HepG2 (cell line): ENCODE data around the gene SGPP1. TPM values are rescaled to one million over a fixed set of nuclear protein-coding genes. Genes with fewer than 3 reads are reported as not detected.

Source experiments
- ATAC-seq: fragments of 200-7000 bp; cut with Tn5 transposase; 3 replicates; pipeline ENCODE4 v1.9.1; 2020; ENCODE audit warnings: mild to moderate bottlenecking, moderate library complexity
- BruUV-seq: library from RNA; stranded (reverse); fragments of 400-500 nt; replicated peaks from 2 replicates; lab custom pipeline; 2021; lab: Mats Ljungman, UMichigan
- CTCF ChIA-PET: fragments of 300-600 bp; formaldehyde crosslinking; extraction: SDS; loops from one replicate; lab custom pipeline; 2021; ENCODE audit warnings: low total read pairs, inconsistent platforms, low intra/inter-chr PET ratio; lab: Yijun Ruan, JAX
- POLR2A ChIA-PET: fragments of 350-600 bp; sonication (Branson Sonifier 250); formaldehyde crosslinking; loops from one replicate; lab custom pipeline; 2020; ENCODE audit warnings: antibody characterized with exemption, inconsistent platforms; lab: Yijun Ruan, JAX
- DNase-seq: peaks from one replicate; pipeline ENCODE4 v3.0.0-alpha.2; 2015; ENCODE audit warnings: low spot score
- FAIRE-seq: peaks from 3 replicates; lab custom pipeline; 2011; peaks lifted over from hg19 to GRCh38; lab: Jason Lieb, UNC
- H2AFZ ChIP-seq: one replicate; pipeline ENCODE4 v1.6.1; 2011; ENCODE audit warnings: low read length, inconsistent platforms
- H3K27ac ChIP-seq: fragments of 300-600 bp; 3 replicates; pipeline ENCODE4 v1.8.0; 2011; ENCODE audit warnings: mixed run types, mild to moderate bottlenecking, mixed read lengths, low read length, inconsistent platforms; ENCODE audit not compliant: insufficient read depth; ENCODE audit errors: extremely low read length
- H3K27me3 ChIP-seq, 2 experiments: fragments of 200-600 bp in 1 of 2; 2 replicates in 1 of 2; 3 replicates in 1 of 2; pipeline versions ENCODE4 v1.6.0 to v1.8.0; 2011; ENCODE audit warnings: low read length in 2 of 2, mild to moderate bottlenecking in 2 of 2, moderate library complexity in 2 of 2, inconsistent platforms in 1 of 2; ENCODE audit not compliant: insufficient read depth in 2 of 2, control insufficient read depth in 1 of 2
- H3K36me3 ChIP-seq, 2 experiments: fragments of 200-600 bp in 1 of 2; replicated peaks in 1 of 2; 2 replicates in 1 of 2; 3 replicates in 1 of 2; pipeline versions ENCODE4 v1.5.1 to v1.8.0; 2011; ENCODE audit warnings: low read length in 2 of 2, inconsistent platforms in 1 of 2; ENCODE audit not compliant: insufficient read depth in 2 of 2, control insufficient read depth in 1 of 2
- H3K4me1 ChIP-seq: 2 replicates; pipeline ENCODE4 v1.5.1; 2012; ENCODE audit warnings: low read length, inconsistent platforms; ENCODE audit not compliant: insufficient read depth
- H3K4me2 ChIP-seq: 2 replicates; pipeline ENCODE4 v1.6.0; 2011; ENCODE audit warnings: low read depth, low read length, inconsistent platforms
- H3K4me3 ChIP-seq, 3 experiments: fragments of 200-600 bp in 1 of 3; sonication (generic), shearing (Covaris generic) in 1 of 3; replicated peaks in 1 of 3; 2 replicates each; pipeline ENCODE4 v1.5.1; 2011 to 2016; ENCODE audit warnings: low read length in 3 of 3, inconsistent platforms in 2 of 3, low read depth in 2 of 3, mild to moderate bottlenecking in 2 of 3, control low read depth in 1 of 3, mixed read lengths in 1 of 3; ENCODE audit not compliant: insufficient read depth in 1 of 3
- H3K79me2 ChIP-seq: one replicate; pipeline ENCODE4 v1.6.1; 2011; ENCODE audit warnings: low read length, inconsistent platforms; ENCODE audit not compliant: insufficient read depth
- H3K9ac ChIP-seq: 2 replicates; pipeline ENCODE4 v1.6.0; 2011; ENCODE audit warnings: mild to moderate bottlenecking, low read depth, low read length, inconsistent platforms; ENCODE audit not compliant: insufficient read depth
- H3K9me3 ChIP-seq: 2 replicates; pipeline ENCODE4 v1.5.1; 2012; ENCODE audit warnings: mild to moderate bottlenecking, low read length
- H4K20me1 ChIP-seq: 2 replicates; pipeline ENCODE4 v1.6.0; 2011; ENCODE audit warnings: inconsistent platforms, mild to moderate bottlenecking, low read length, moderate library complexity; ENCODE audit not compliant: insufficient read depth
- CAMTA2 ChIP-seq: sonication (generic); formaldehyde crosslinking; IDR thresholded peaks from 2 replicates; pipeline ENCODE4 v1.4.0; 2020; ENCODE audit warnings: mild to moderate bottlenecking, missing genetic modification reagents, borderline replicate concordance
- ESRRA ChIP-seq: sonication (generic); formaldehyde crosslinking; IDR thresholded peaks from 2 replicates; pipeline ENCODE4 v1.5.1; 2020; ENCODE audit warnings: mild to moderate bottlenecking, low read depth, missing genetic modification reagents
- EZH2 ChIP-seq: conservative IDR thresholded peaks from 2 replicates; pipeline ENCODE4 v1.6.1; 2012; ENCODE audit warnings: mild to moderate bottlenecking, low read depth, low read length, moderate library complexity
- HCFC1 ChIP-seq: fragments of 150-350 bp; IDR thresholded peaks from 2 replicates; pipeline ENCODE4 v1.6.1; 2014; ENCODE audit warnings: low read depth, low read length
- MBD4 ChIP-seq: IDR thresholded peaks from 2 replicates; pipeline ENCODE4 v1.6.1; 2012; ENCODE audit warnings: low read length, inconsistent platforms, borderline replicate concordance
- MIXL1 ChIP-seq: IDR thresholded peaks from 2 replicates; pipeline ENCODE4 v1.6.1; 2016
- MTF2 ChIP-seq: sonication (generic); formaldehyde crosslinking; IDR thresholded peaks from 2 replicates; pipeline ENCODE4 v1.5.0; 2020; ENCODE audit warnings: missing genetic modification reagents, borderline replicate concordance
- NCOA1 ChIP-seq: sonication (generic); formaldehyde crosslinking; IDR thresholded peaks from 2 replicates; pipeline ENCODE4 v1.9.0; 2021; ENCODE audit warnings: missing genetic modification reagents
- NFRKB ChIP-seq: fragments of 450-650 bp; IDR thresholded peaks from 2 replicates; pipeline ENCODE4 v1.6.1; 2017
- PHF8 ChIP-seq: sonication (generic); formaldehyde crosslinking; IDR thresholded peaks from 2 replicates; pipeline ENCODE4 v1.5.0; 2020; ENCODE audit warnings: missing genetic modification reagents
- SIN3A ChIP-seq: IDR thresholded peaks from 2 replicates; pipeline ENCODE4 v1.6.1; 2011; ENCODE audit warnings: low read depth, mild to moderate bottlenecking, control low read depth, low read length, borderline replicate concordance
- SMAD1 ChIP-seq: sonication (generic); formaldehyde crosslinking; IDR thresholded peaks from 2 replicates; pipeline ENCODE4 v1.4.0; 2020; ENCODE audit warnings: missing genetic modification reagents, low read depth, mild to moderate bottlenecking, borderline replicate concordance
- TAF1 ChIP-seq: sonication (generic); formaldehyde crosslinking; IDR thresholded peaks from 2 replicates; pipeline ENCODE4 v1.4.0; 2020; ENCODE audit warnings: missing genetic modification reagents
- ZBTB7A ChIP-seq: sonication (generic); formaldehyde crosslinking; IDR thresholded peaks from 2 replicates; pipeline ENCODE4 v1.8.0; 2022; ENCODE audit warnings: mild to moderate bottlenecking, missing genetic modification reagents
- ZNF260 ChIP-seq: sonication (generic); formaldehyde crosslinking; IDR thresholded peaks from 2 replicates; pipeline ENCODE4 v1.4.0; 2020; ENCODE audit warnings: missing genetic modification reagents, low read depth, mild to moderate bottlenecking, borderline replicate concordance
- WGBS: methylation state at CpG from one replicate; pipeline ENCODE4 v1.1.6; 2017; ENCODE audit warnings: low lambda C conversion rate; 5-methylcytosine and 5-hydroxymethylcytosine counted together
- in situ Hi-C: cut with HindIII; loops from 2 replicates; pipeline ENCODE4 v1.10.0; 2017; ENCODE audit warnings: low pct_unique_long_range_greater_than_20kb; ENCODE audit not compliant: extremely low pct_ligation_motif_present
- intact Hi-C: fragments of 100-400 bp; cut with micrococcal nuclease; formaldehyde crosslinking; loops from one replicate; pipeline ENCODE4 v1.10.0; 2022; ENCODE audit not compliant: unreplicated experiment
- polyA plus RNA-seq, 8 experiments: library from polyadenylated mRNA; depleted of rRNA in 3 of 8; stranded (reverse) in 7 of 8; unstranded in 1 of 8; fragments of >200 nt; fragmentation: Illumina TruSeq in 4 of 8; extraction: Trizol in 4 of 8; gene quantifications; 2 replicates each; pipeline versions ENCODE4 v1.2.1 to v1.2.3, GENCODE V29; 2011 to 2016; ENCODE audit warnings: low read depth in 4 of 8, missing spikeins in 1 of 8, mixed read lengths in 1 of 8; ENCODE audit not compliant: insufficient read depth in 1 of 8
- total RNA-seq, 5 experiments: library from RNA; depleted of rRNA; stranded (reverse); fragments of >200 nt; fragmentation: Illumina TruSeq; extraction: Trizol; gene quantifications; 2 replicates each; pipeline ENCODE4 v1.2.3, GENCODE V29; 2016; ENCODE audit warnings: low read depth in 1 of 5
- TF ChIP-seq, protein P1 (sequence below): sonication (generic); formaldehyde crosslinking; IDR thresholded peaks from 2 replicates; pipeline ENCODE4 v1.4.0; 2020; ENCODE audit warnings: missing genetic modification reagents
- TF ChIP-seq, protein P2 (sequence below): sonication (generic); formaldehyde crosslinking; IDR thresholded peaks from 2 replicates; pipeline ENCODE4 v1.4.0; 2020; ENCODE audit warnings: missing genetic modification reagents
- TF ChIP-seq, protein P3 (sequence below): sonication (generic); formaldehyde crosslinking; IDR thresholded peaks from 2 replicates; pipeline ENCODE4 v1.8.0; 2022; ENCODE audit warnings: missing genetic modification reagents, mild to moderate bottlenecking, moderate library complexity, borderline replicate concordance

The SGPP1 gene
- total and polyA plus RNA-seq, 2 of the 13 experiments (the other 11 are each of a cell fraction or from before 2014, with no cell fraction given), result 6.4 to 6.8 TPM

DNA sequence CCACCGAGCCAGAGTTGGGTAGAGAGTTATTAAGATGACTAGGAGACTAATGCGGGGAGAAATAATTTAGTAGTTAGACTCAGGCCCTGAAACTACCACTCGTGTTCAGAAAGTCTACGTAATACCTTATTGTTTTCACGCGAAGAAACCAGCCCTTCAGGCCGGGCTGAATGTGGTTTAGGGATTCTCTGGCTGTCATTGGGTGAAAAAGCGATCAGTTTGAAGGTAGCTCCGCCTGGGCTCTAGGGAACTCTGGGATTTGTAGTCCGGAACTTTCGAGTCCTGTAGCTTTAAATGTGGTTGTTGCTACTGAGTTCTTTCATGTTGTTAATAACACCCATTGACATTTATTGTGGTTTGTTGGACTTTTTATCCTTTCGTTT, 85.6 kb downstream of the SGPP1 start (continued):
- no peak for TF ChIP-seq ZBTB7A
- TF ChIP-seq, protein P1, sequence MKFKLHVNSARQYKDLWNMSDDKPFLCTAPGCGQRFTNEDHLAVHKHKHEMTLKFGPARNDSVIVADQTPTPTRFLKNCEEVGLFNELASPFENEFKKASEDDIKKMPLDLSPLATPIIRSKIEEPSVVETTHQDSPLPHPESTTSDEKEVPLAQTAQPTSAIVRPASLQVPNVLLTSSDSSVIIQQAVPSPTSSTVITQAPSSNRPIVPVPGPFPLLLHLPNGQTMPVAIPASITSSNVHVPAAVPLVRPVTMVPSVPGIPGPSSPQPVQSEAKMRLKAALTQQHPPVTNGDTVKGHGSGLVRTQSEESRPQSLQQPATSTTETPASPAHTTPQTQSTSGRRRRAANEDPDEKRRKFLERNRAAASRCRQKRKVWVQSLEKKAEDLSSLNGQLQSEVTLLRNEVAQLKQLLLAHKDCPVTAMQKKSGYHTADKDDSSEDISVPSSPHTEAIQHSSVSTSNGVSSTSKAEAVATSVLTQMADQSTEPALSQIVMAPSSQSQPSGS, result no peak
- no peak for TF ChIP-seq SMAD1 (CRISPR knock-in tag)
- no peak for TF ChIP-seq ZNF260 (CRISPR knock-in tag)
- TF ChIP-seq HCFC1, result peak; percentile 87
- no peak for TF ChIP-seq CAMTA2 (CRISPR knock-in tag)
- TF ChIP-seq SIN3A, result peak; percentile 52; the same call in 1 of the 2 replicates

DNA sequence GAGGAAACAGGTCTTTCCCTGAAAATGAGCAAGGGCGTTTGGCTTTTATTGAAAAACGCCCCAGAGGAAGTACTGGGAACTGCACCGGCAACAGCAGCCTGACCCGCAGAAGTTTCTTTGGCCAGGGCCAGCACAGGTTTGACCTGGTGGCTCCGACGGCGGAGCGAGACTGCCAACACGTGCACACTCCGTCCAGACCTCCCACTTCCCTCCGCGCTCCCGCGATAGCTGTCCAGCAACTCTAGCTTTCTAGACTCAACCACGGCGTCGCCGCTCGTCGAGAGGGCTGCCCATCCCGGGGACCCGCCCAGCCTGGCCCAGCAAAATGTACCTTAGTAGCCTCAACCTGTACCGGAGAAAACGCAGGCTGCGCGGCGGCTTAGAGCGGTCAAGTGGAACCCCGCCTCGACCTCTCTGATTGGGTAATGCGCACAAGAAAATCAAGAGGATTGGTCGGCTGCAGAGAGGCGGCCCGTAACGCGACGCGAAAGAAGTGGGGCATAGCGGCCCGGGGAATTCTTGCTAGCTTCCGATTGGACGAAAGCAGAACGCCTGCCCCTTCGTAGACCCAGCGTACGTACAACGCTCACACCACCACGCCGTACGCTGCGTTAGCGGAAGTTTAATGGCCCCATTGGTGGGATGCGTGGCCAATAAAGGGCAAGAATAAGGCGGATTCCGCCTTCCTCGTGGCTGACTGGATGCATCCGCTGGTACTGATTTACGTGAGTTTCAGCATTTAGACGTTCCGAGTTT, 86.2 kb downstream of the SGPP1 start, which contains the start of gene WDR89:
WDR89 (minus strand) TSS at position 399 of the 756 bp plus-strand sequence. CDS start 41,929 bp downstream, outside the sequence.
- CTCF ChIA-PET, result no interaction called here
- 2% methylated on average over 19 of the region's 60 CpGs for WGBS
- Histone ChIP-seq H3K4me1 (peaks cover 40% of the 10 kb centered on the region), H3K4me2 (peak within 1 kb of the TSS; percentile 78), H4K20me1 (no peaks in the 10 kb centered on the region), H3K4me3 (peak within 1 kb of the TSS; percentile 66 to 77 (median 74)), H3K9me3 (no peaks in the 10 kb centered on the region), H2AFZ (peak within 1 kb of the TSS; percentile 91), H3K9ac (peak within 1 kb of the TSS; percentile 94), H3K79me2 (peaks cover 39% of the 10 kb centered on the region), H3K27ac (peak within 1 kb of the TSS; percentile 95), H3K36me3 (no peaks in the 10 kb centered on the region), H3K27me3 (no peaks in the 10 kb centered on the region)
- in situ Hi-C loops (no loop called here), intact Hi-C loops (loop anchor here (1.0 to 5.0 kb wide), 4 partner anchors 18 to 252 kb away; partner anchors contain the start of genes PPP2R5E and SGPP1)
- POLR2A ChIA-PET, result interaction anchor here (0.6 to 2.4 kb wide), 14 partner anchors 10 to 746 kb away, joined by 3 to 25 read pairs (median 4); partner anchors contain the start of genes MTHFD1 and PPP2R5E
- FAIRE-seq (peak; percentile 95), ATAC-seq (peak; percentile 96), DNase-seq (peak; percentile 99)
- no TSS peak for BruUV-seq
- TF ChIP-seq, protein P2, sequence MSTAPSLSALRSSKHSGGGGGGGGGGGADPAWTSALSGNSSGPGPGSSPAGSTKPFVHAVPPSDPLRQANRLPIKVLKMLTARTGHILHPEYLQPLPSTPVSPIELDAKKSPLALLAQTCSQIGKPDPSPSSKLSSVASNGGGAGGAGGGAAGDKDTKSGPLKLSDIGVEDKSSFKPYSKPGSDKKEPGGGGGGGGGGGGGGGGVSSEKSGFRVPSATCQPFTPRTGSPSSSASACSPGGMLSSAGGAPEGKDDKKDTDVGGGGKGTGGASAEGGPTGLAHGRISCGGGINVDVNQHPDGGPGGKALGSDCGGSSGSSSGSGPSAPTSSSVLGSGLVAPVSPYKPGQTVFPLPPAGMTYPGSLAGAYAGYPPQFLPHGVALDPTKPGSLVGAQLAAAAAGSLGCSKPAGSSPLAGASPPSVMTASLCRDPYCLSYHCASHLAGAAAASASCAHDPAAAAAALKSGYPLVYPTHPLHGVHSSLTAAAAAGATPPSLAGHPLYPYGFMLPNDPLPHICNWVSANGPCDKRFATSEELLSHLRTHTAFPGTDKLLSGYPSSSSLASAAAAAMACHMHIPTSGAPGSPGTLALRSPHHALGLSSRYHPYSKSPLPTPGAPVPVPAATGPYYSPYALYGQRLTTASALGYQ (CRISPR knock-in tag), result peak; percentile 82
- TF ChIP-seq MBD4 (no peak), EZH2 (no peak), NCOA1 (CRISPR knock-in tag) (peak; percentile 49; the same call in 1 of the 2 replicates), MIXL1 (CRISPR knock-in tag) (peak; percentile 11; the same call in 1 of the 2 replicates), MTF2 (no peak; the same call in 1 of the 2 replicates), TAF1 (CRISPR knock-in tag) (peak; percentile 93), ESRRA (CRISPR knock-in tag) (peak; percentile 56; the same call in 1 of the 2 replicates), NFRKB (no peak), SMAD1 (CRISPR knock-in tag) (peak; percentile 49; the same call in 1 of the 2 replicates), PHF8 (CRISPR knock-in tag) (peak; percentile 91)
- TF ChIP-seq, protein P3, sequence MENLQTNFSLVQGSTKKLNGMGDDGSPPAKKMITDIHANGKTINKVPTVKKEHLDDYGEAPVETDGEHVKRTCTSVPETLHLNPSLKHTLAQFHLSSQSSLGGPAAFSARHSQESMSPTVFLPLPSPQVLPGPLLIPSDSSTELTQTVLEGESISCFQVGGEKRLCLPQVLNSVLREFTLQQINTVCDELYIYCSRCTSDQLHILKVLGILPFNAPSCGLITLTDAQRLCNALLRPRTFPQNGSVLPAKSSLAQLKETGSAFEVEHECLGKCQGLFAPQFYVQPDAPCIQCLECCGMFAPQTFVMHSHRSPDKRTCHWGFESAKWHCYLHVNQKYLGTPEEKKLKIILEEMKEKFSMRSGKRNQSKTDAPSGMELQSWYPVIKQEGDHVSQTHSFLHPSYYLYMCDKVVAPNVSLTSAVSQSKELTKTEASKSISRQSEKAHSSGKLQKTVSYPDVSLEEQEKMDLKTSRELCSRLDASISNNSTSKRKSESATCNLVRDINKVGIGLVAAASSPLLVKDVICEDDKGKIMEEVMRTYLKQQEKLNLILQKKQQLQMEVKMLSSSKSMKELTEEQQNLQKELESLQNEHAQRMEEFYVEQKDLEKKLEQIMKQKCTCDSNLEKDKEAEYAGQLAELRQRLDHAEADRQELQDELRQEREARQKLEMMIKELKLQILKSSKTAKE, result no peak
